Ureter (tissue), 1 donor: ENCODE data around the gene ANAPC15. TPM values are rescaled to one million over a fixed set of nuclear protein-coding genes. Genes with fewer than 3 reads are reported as not detected.
"Not testable (repeated sequence)": the region's sequence is repeated elsewhere in the genome, so short reads cannot be mapped to it uniquely, and the experiment has no call there.

ENCODE experiments used
- DNase-seq: peaks from one replicate; pipeline ENCODE4 v3.0.0-alpha.2; 2020; ENCODE audit warnings: low spot score
- total RNA-seq: library from RNA; stranded (reverse); gene quantifications from one replicate; pipeline ENCODE4 v1.2.4, GENCODE V29; 2023
- donor health status: DM: yes; HTN: yes; CAD: no.

ANAPC15 gene
- 43.6 TPM for total RNA-seq

DNA sequence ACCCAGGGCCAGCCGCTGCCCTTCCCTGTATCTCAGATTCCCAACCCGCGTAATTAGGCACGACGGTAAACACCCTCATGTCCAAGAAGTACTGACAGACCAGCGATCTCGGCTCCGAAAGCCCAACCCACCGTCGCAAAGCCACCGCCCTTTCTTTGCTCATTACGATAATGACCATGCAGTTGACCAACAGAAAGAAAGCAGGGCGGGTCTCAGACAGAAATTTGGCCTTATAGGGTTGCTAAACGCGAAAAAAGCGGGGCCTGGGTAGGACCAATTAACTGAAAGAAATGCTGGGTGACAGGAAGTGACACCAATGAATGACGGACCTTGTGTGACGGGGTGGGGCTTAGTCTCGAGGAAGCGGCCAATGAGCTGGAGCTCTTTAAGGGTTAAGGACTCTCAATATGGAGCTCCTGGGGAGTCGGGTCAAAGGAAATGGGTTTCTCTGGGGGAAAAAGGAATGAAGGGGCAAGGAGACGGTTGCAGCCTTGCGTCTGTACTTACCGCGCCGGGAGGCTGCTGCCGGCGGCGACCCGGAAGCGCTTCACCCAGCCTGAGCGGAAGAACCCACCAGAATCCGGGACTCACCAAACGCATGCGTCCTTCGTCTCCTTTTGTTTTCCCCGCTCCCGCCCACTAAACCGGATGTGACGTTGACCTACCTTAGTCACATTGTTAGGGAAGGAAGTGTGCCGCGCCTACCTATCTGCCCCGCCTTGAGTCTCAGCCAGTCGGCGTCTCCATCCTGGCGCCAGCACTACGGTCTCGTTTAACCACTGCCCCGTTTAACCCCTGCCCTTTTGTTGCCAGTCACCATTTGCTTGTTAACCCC is at the start of gene ANAPC15:
ANAPC15 (minus strand) TSS at position 553 of the 835 bp plus-strand sequence. CDS start 1,419 bp downstream, outside the sequence.
- DNase-seq = peak; percentile 99

GRCh38 chr11:72160319-72160718 is 47.8 kb upstream of the ANAPC15 start:
- no peak for DNase-seq

DNA sequence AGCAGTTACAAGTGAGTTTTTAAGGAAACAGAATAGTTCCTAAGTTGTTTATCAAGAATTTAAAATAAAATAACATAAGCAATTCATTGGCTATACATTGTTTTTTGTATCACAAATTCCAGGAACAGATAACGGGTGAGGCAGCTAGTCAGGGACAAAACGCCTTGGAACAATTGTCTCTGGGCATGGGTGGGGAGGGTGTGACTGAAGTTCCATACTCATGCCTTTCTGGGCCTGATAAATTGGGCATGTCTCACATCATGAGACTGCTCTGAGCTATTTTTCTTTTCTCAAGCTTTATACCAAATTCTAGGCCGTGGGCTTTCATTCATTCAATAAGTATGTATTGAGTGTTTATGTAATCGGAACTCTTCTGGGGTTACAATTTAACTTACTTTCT is 44.6 kb upstream of the ANAPC15 start:
- no peak for DNase-seq

DNA sequence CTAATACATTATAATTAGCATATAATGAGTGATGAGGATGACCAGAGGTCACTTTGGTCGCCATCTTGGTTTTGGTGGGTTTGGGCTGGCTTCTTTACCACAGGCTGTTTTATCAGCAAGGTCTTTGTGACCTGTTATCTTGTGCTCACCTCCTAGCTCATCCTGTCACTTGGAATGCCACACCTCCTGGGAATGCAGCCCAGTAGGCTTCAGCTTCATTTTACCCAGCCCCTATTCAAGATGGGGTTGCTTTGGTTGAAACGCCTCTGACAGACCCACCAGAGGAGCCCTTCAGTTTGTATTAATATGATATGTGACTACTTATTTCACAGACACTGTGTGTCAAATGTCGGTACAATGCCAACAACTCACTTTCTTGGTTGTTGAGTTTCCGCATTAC is 43.3 kb upstream of the ANAPC15 start:
- DNase-seq = no peak

DNA sequence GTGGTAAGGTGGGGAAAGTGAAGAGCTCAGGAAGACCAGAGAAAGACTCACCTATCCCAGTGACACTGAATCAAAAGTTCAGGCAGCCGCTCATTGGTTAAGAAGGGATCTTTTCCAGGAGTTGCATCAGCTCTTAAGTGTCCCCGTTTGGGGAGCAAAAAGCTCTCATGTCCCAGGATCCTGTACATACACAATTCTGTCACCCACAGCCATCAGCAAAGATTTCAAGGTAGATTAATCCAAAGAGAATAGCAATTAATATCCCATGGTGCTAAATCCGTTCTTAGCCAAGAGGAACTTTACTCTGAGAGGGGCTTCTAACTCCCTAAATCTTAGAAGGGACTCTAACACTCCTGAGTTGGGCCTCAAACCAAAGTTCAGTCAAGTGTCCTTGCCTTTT is 42.3 kb upstream of the ANAPC15 start:
- no peak for DNase-seq

DNA sequence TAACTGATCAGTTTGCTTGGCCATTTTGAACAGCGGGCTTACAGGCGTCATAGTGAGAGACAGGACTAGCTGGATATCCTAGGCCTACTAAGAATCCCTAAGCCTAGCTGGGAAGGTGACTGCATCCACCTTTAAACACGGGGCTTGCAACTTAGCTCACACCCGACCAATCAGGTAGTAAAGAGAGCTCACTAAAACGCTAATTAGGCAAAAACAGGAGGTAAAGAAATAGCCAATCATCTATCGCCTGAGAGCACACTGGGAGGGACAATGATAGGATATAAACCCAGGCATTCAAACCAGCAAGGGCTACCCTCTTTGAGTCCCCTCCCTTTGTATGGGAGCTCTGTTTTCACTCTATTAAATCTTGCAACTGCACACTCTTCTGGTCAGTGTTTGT is 41.4 kb upstream of the ANAPC15 start:
- DNase-seq = not testable (repeated sequence)

- no peak for DNase-seq
Observed at GRCh38 chr11:72150882-72151281, 38.4 kb upstream of the ANAPC15 start.

- no peak for DNase-seq
Observed at GRCh38 chr11:72146625-72147024, 34.1 kb upstream of the ANAPC15 start.

GRCh38 chr11:72144807-72145565 is 32.5 kb upstream of the ANAPC15 start:
- no peak for DNase-seq

GRCh38 chr11:72142543-72142942 is 30.0 kb upstream of the ANAPC15 start:
- DNase-seq = not testable (repeated sequence)

GRCh38 chr11:72142086-72142485 is 29.6 kb upstream of the ANAPC15 start:
- not testable (repeated sequence) for DNase-seq

DNA sequence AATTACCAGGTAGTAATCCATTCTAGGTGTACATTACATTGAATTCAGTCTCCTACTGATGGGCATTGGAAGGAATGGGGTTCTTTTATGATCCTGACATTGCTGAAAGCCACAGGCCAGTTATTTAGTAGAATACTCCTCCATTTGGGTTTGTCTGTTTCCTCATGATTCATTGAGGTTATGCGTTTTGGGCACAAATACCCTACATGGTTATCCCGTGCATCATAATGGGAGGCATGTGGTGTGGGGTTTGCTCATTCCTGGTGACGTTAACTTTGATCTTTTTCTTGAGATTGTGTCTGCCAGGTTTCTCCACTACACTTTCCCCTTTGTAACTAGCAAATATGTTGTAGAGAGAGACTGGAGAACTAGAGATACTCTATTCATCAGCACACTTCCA is 28.6 kb upstream of the ANAPC15 start:
- no peak for DNase-seq

- no peak for DNase-seq
Observed at GRCh38 chr11:72140661-72141060, 28.2 kb upstream of the ANAPC15 start.

GRCh38 chr11:72139500-72139899 is 27.0 kb upstream of the ANAPC15 start:
- no peak for DNase-seq

DNA sequence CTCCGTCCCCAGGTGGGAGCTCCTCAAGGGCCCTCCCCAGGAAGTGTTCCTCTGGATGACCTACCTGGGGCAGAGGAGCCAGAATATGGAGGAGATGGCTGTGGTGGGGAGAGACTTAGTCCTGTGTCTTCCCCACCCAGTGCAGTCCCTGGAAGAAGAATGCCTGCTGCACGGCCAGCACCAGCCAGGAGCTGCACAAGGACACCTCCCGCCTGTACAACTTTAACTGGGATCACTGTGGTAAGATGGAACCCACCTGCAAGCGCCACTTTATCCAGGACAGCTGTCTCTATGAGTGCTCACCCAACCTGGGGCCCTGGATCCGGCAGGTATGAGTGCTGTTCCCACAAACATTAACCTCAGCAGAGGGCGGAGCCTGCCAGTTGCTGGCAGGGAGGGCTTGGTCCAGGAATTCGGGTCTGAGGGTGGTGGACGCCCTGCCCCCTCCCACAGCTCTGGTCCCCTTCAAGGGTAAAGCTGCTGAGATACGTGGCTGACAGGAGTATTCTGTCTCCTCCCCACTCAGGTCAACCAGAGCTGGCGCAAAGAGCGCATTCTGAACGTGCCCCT is 26.4 kb upstream of the ANAPC15 start:
- no peak for DNase-seq

DNA sequence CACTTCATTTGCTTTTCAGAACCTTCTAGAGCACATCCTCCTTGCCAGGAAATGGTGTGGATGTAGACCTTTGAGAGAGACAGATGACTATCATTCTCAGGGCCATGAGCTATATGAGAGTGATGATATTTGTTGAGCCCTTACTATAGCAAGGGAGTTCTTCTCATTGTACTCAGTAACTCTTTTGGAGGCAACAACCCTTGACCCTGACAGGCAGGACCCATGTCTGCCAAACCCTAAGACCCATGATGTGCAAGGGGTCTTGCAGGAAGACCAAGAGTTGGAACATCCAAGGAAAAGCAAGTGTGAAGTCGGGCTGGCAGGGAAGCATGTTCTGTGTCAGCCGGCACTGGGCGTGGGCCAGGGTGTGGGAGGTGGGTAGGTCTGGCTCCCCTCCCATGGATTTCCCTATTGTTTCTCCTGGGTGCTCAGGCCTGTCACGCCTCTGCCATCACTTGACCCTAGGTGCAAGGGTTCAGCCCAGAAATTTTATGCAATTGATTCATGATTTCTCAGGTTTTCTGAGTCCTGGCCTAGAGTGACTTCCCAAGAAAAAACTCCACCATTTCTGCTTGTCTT is 24.3 kb upstream of the ANAPC15 start:
- no peak for DNase-seq

- no peak for DNase-seq
Observed at GRCh38 chr11:72135891-72136683, 23.6 kb upstream of the ANAPC15 start.

DNA sequence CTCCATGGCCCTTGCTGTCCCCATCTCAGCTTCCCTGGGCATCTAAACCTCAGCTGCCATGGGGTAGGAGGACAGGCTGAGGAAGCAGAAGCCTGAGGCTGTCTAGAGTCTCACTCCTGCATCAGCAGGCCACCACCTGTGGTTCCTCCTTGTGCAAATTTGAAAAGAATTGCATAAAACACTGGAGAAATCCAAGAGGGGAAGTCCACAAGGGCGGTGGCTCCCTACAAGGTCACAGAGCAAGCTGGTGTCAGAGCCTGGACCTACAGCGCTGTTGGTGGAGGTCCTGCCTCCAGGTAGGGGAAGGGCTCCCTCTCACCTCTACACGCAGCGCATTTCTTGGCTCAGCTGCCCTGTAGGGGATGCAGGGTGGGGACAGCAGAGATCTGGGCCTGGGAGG is 23.0 kb upstream of the ANAPC15 start, which contains the start of gene FOLR3:
FOLR3 (plus strand) TSS at position 253 of the 400 bp plus-strand sequence. CDS start 228 bp downstream, outside the sequence.
- DNase-seq = not testable (repeated sequence)

DNA sequence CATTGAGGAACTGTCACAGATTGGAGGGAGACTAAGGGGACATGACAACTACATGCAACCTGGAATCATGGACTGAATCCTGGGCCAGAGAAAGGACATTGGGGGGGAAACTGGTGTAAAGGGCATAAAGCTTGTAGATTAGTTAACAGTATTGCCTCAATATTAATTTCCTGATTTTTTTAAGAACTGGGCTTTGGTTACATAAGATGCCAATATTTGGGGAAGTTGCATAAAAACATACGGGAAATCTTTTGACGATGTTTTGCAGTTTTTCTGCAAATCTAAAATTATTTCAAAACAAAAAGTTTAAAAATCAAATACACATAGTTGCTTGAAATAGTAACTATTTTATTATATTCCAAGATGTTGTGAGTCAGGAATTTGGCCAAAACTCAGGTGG is 20.2 kb upstream of the ANAPC15 start:
- DNase-seq = no peak

DNA sequence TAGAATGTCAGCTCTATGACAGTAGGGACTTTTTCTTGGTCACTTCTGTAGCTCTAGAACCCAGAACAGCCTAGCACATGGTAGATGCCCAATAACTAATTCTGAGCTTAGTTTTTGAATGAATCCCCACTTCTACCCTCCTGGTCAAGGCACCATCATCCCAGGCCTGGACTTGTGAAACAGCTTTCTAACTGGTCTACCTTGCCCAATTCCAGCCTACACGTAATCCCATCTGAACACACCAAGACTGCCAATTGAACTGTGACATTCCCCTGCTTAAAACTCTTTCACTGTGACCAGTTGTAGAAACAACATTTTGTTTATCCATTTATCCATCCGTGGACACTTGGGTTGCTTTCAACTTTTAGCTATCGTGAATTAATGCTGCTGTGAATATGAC is 16.9 kb upstream of the ANAPC15 start:
- DNase-seq = no peak

- no peak for DNase-seq
Observed at GRCh38 chr11:72127923-72128322, 15.4 kb upstream of the ANAPC15 start.
